ENCODE measurements around the gene KCNMA1.
A peak's percentile ranks its signal among the peaks of the same experiment; 100 is the strongest.
"Not testable (repeated sequence)": the region's sequence is repeated elsewhere in the genome, so short reads cannot be mapped to it uniquely, and the experiment has no call there.

Gene KCNMA1

DNA sequence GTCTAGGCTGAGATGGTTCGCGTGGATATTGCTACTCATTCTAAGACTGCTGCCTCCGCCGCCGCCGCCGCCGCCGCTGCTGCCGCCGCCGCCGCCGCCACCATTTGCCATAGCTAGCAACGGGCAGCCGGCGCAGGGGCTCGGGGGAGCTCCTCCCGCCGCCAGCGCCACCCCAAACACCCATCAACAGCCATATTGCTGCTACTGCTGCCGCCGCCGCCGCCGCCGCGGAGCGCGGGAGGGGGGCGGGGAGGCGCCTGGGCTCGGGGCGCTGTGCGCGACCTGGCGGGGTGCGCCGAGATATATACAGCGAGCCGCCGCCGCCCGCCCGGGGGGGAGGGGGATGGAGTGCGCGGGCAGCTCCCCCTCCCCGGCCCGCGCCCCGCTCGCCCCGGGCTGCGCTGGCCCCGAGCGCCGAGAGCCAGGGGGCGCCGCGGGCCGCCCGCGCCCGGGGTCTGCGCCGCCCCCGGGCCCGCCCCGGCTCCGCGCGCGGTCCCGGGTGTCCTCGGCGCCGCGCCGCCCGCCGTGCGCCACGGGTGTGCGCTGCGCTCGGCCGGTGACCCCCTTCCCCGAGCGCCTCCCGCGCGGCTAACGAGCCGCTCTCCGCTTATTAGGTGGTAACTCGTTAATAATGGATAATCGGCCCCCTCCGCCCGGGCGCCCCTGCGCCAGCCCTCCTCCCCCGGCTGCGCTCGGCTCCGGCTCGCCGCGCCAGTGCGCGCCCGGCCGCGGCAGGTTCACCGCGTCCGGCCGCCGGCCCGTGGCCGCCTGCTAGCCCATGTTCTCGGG, at the start of gene KCNMA1:
KCNMA1 (minus strand) TSS at position 277 of the 789 bp plus-strand sequence.
- H3K36me3 ChIP-seq (ENCODE audit: control insufficient read depth, insufficient read depth, low read length): no peaks in the 10 kb centered on the region
- peak within 1 kb of the TSS; percentile 88 for H3K27ac ChIP-seq (ENCODE audit: low read depth, low read length)
- H3K4me3 ChIP-seq (ENCODE audit: low read length): peak within 1 kb of the TSS; percentile 83
- peaks cover 17% of the 10 kb centered on the region for H3K4me1 ChIP-seq (ENCODE audit: control insufficient read depth, insufficient read depth, low read length)
- H3K27me3 ChIP-seq (ENCODE audit: control insufficient read depth, insufficient read depth, low read length): peaks cover 3% of the 10 kb centered on the region
- no peak within 1 kb of the TSS for H3K9ac ChIP-seq (ENCODE audit: low read length)

DNA sequence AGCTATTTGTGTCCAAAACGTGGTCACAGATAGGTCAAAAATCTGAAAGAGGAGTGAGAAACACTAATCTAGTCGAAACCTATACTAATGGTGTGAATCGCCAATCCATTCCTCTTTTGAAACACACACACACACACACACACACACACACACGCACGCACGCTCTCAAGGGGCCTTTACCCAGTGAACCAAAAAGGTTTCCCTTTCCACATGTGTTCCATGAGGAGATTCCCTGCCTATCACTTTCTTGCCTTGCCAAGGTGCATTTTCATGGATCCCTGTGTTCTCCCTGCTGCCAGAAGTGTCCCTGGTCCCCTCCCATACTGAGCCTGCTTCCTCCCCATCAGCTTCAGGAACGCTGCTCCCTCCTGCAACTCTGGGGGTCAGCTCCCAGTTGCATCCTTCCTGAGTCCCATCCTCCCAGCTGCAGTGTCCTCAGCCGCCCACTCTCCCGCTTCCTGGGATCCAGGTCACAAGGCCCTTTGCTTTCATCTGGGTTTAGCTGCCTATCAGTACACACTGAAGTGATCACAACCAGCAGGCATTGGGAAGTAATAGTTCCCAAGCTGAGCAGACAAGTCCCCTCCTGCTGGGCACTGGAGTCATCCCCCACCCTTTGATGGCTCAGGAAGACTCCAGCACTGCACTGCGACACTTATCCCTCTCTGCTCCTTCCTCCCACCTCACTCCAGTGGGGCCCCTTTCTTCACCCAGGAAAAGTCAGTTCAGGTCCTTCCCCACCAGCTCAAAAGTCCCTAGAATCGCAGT, 49.2 kb upstream of the KCNMA1 start:
- H3K27me3 ChIP-seq (ENCODE audit: control insufficient read depth, insufficient read depth, low read length): no peaks in the 10 kb centered on the region
- H3K4me1 ChIP-seq (ENCODE audit: control insufficient read depth, insufficient read depth, low read length): no peaks in the 10 kb centered on the region
- H3K36me3 ChIP-seq (ENCODE audit: control insufficient read depth, insufficient read depth, low read length): no peaks in the 10 kb centered on the region
- no peak overlapping the region for H3K27ac ChIP-seq (ENCODE audit: low read depth, low read length)
- H3K4me3 ChIP-seq (ENCODE audit: low read length): no peak overlapping the region
- H3K9ac ChIP-seq (ENCODE audit: low read length): no peak overlapping the region

DNA sequence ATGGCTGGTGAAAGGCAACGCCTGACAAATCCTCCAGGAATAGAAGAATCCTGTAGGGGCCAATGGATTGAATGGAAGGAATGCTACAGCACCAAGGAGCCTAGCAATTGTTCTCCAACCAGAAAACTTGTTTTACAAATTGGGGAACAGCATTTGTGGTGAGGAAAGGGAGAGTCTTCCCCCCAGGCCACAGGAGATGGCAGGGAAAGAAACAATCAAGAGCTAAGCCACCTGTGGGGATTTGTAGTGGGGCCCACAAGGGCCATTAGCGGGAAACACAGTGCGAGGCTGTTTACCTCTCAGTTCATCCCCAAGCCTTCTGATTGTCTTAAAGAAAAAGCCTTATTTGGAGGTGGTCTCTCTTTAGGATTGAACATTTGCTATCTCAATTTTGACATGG, 48.5 kb upstream of the KCNMA1 start:
- Histone ChIP-seq H3K9ac (ENCODE audit: low read length) (no peak overlapping the region), H3K4me1 (ENCODE audit: control insufficient read depth, insufficient read depth, low read length) (no peaks in the 10 kb centered on the region), H3K27ac (ENCODE audit: low read depth, low read length) (no peak overlapping the region), H3K4me3 (ENCODE audit: low read length) (no peak overlapping the region), H3K36me3 (ENCODE audit: control insufficient read depth, insufficient read depth, low read length) (no peaks in the 10 kb centered on the region), H3K27me3 (ENCODE audit: control insufficient read depth, insufficient read depth, low read length) (no peaks in the 10 kb centered on the region)

GRCh38 chr10:77685432-77685831, 47.8 kb upstream of the KCNMA1 start:
- Histone ChIP-seq H3K4me1 (ENCODE audit: control insufficient read depth, insufficient read depth, low read length) (no peaks in the 10 kb centered on the region), H3K27me3 (ENCODE audit: control insufficient read depth, insufficient read depth, low read length) (no peaks in the 10 kb centered on the region), H3K4me3 (ENCODE audit: low read length) (no peak overlapping the region), H3K27ac (ENCODE audit: low read depth, low read length) (no peak overlapping the region), H3K9ac (ENCODE audit: low read length) (no peak overlapping the region), H3K36me3 (ENCODE audit: control insufficient read depth, insufficient read depth, low read length) (no peaks in the 10 kb centered on the region)

- not testable (repeated sequence) for H3K27ac ChIP-seq (ENCODE audit: low read depth, low read length); H3K27me3 ChIP-seq (ENCODE audit: control insufficient read depth, insufficient read depth, low read length); H3K4me3 ChIP-seq (ENCODE audit: low read length); H3K4me1 ChIP-seq (ENCODE audit: control insufficient read depth, insufficient read depth, low read length); H3K9ac ChIP-seq (ENCODE audit: low read length); H3K36me3 ChIP-seq (ENCODE audit: control insufficient read depth, insufficient read depth, low read length)
Observed at GRCh38 chr10:77683088-77683432, 45.5 kb upstream of the KCNMA1 start.

GRCh38 chr10:77682393-77683087, 44.9 kb upstream of the KCNMA1 start:
- no peak overlapping the region for H3K4me3 ChIP-seq (ENCODE audit: low read length)
- no peak overlapping the region for H3K27ac ChIP-seq (ENCODE audit: low read depth, low read length)
- H3K36me3 ChIP-seq (ENCODE audit: control insufficient read depth, insufficient read depth, low read length): no peaks in the 10 kb centered on the region
- H3K27me3 ChIP-seq (ENCODE audit: control insufficient read depth, insufficient read depth, low read length): no peaks in the 10 kb centered on the region
- no peaks in the 10 kb centered on the region for H3K4me1 ChIP-seq (ENCODE audit: control insufficient read depth, insufficient read depth, low read length)
- no peak overlapping the region for H3K9ac ChIP-seq (ENCODE audit: low read length)

DNA sequence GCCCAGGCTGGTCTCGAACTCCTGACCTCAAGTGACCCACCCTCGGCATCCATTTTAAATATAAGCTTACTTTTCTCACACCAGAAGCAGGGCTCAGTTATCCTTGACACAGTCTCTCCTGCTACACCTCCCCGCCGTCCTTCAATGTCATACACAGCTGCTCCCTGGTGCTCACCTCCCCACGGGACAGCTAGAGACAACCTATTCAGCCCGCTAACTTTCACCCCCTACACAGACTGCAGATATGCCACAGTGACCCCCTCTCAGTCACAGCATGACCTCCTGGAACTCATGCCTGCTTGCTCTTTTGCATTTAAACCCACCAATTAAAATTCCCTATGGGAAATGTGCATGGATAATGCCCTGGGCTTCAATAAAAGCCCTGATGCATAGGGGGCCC, 44.2 kb upstream of the KCNMA1 start:
- H3K27ac ChIP-seq (ENCODE audit: low read depth, low read length): no peak overlapping the region

DNA sequence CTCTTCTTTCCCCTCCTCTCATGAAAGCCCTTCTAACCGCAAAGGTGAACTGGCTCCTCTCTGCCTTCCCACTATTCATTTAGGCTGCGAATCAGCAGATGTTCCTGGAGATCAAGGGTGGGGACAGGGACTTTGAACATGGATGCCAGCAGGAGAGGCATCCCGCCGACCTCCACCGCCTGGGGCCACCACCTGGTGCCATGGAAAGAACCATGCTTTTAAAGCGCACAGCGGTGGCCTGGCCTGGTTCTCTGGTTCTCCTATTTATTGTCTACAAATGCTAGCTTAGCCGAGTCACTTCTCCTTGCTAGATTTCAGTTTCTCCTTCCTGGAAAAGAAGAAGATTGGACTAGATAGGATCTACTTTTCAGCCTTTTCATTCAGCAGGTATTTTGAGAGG, 43.2 kb upstream of the KCNMA1 start:
- H3K27me3 ChIP-seq (ENCODE audit: control insufficient read depth, insufficient read depth, low read length): no peaks in the 10 kb centered on the region
- no peaks in the 10 kb centered on the region for H3K36me3 ChIP-seq (ENCODE audit: control insufficient read depth, insufficient read depth, low read length)

More for the DNA sequence above, 44.2 kb upstream of the KCNMA1 start:
- Histone ChIP-seq H3K36me3 (ENCODE audit: control insufficient read depth, insufficient read depth, low read length) (no peaks in the 10 kb centered on the region), H3K4me3 (ENCODE audit: low read length) (no peak overlapping the region), H3K9ac (ENCODE audit: low read length) (no peak overlapping the region), H3K27me3 (ENCODE audit: control insufficient read depth, insufficient read depth, low read length) (no peaks in the 10 kb centered on the region), H3K4me1 (ENCODE audit: control insufficient read depth, insufficient read depth, low read length) (no peaks in the 10 kb centered on the region)

DNA sequence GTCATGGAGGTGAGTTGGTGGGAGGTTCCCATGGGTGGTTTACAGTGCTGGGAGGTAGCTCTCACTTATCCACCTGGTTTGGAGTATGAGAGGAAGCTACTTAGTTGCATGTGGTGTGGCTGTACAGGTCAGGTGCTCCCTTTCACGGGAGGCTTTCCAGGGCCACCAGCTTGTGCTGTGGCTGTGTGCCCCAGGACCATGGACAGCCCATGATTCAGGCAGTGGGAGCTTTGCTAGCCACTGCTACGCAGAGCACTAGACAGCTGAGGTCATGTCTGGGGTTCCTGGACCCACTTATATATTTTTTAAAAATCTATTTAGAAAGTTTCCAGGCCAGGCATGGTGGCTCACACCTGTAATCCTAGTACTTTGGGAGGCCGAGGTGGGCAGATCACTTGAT, 42.5 kb upstream of the KCNMA1 start:
- Histone ChIP-seq H3K27ac (ENCODE audit: low read depth, low read length) (no peak overlapping the region), H3K27me3 (ENCODE audit: control insufficient read depth, insufficient read depth, low read length) (no peaks in the 10 kb centered on the region), H3K4me1 (ENCODE audit: control insufficient read depth, insufficient read depth, low read length) (no peaks in the 10 kb centered on the region), H3K4me3 (ENCODE audit: low read length) (no peak overlapping the region), H3K36me3 (ENCODE audit: control insufficient read depth, insufficient read depth, low read length) (no peaks in the 10 kb centered on the region), H3K9ac (ENCODE audit: low read length) (no peak overlapping the region)

More for the DNA sequence above, 43.2 kb upstream of the KCNMA1 start:
- H3K27ac ChIP-seq (ENCODE audit: low read depth, low read length): no peak overlapping the region
- H3K4me3 ChIP-seq (ENCODE audit: low read length): no peak overlapping the region
- H3K4me1 ChIP-seq (ENCODE audit: control insufficient read depth, insufficient read depth, low read length): no peaks in the 10 kb centered on the region
- H3K9ac ChIP-seq (ENCODE audit: low read length): no peak overlapping the region

GRCh38 chr10:77679217-77679616, 41.6 kb upstream of the KCNMA1 start:
- Histone ChIP-seq H3K4me3 (ENCODE audit: low read length) (no peak overlapping the region), H3K4me1 (ENCODE audit: control insufficient read depth, insufficient read depth, low read length) (no peaks in the 10 kb centered on the region), H3K9ac (ENCODE audit: low read length) (no peak overlapping the region), H3K27ac (ENCODE audit: low read depth, low read length) (no peak overlapping the region), H3K36me3 (ENCODE audit: control insufficient read depth, insufficient read depth, low read length) (no peaks in the 10 kb centered on the region), H3K27me3 (ENCODE audit: control insufficient read depth, insufficient read depth, low read length) (no peaks in the 10 kb centered on the region)

GRCh38 chr10:77678146-77678545, 40.5 kb upstream of the KCNMA1 start:
- no peak overlapping the region for H3K9ac ChIP-seq (ENCODE audit: low read length)
- no peaks in the 10 kb centered on the region for H3K36me3 ChIP-seq (ENCODE audit: control insufficient read depth, insufficient read depth, low read length)
- H3K27me3 ChIP-seq (ENCODE audit: control insufficient read depth, insufficient read depth, low read length): no peaks in the 10 kb centered on the region
- no peak overlapping the region for H3K4me3 ChIP-seq (ENCODE audit: low read length)
- H3K27ac ChIP-seq (ENCODE audit: low read depth, low read length): no peak overlapping the region
- H3K4me1 ChIP-seq (ENCODE audit: control insufficient read depth, insufficient read depth, low read length): no peaks in the 10 kb centered on the region

GRCh38 chr10:77675347-77675746, 37.7 kb upstream of the KCNMA1 start:
- Histone ChIP-seq H3K4me3 (ENCODE audit: low read length) (no peak overlapping the region), H3K9ac (ENCODE audit: low read length) (no peak overlapping the region), H3K27ac (ENCODE audit: low read depth, low read length) (no peak overlapping the region)

More at GRCh38 chr10:77675347-77675746, 37.7 kb upstream of the KCNMA1 start:
- no peaks in the 10 kb centered on the region for H3K27me3 ChIP-seq (ENCODE audit: control insufficient read depth, insufficient read depth, low read length)
- no peaks in the 10 kb centered on the region for H3K36me3 ChIP-seq (ENCODE audit: control insufficient read depth, insufficient read depth, low read length)
- no peaks in the 10 kb centered on the region for H3K4me1 ChIP-seq (ENCODE audit: control insufficient read depth, insufficient read depth, low read length)

Measured in rectal smooth muscle tissue (tissue), 1 donor.